WERI-Rb-1 (cell line): ENCODE data around the gene COL15A1.

Experiments used
- DNase-seq: peaks from one replicate; pipeline ENCODE4 v3.0.0-alpha.2; 2020
- H3K27ac ChIP-seq: fragments of 250-450 bp; sonication (Bioruptor Pico); 2 replicates; pipeline ENCODE4 v1.5.1; 2020; ENCODE audit warnings: mild to moderate bottlenecking, moderate library complexity
- H3K27me3 ChIP-seq: fragments of 250-450 bp; sonication (Bioruptor Pico); 2 replicates; pipeline ENCODE4 v1.5.1; 2021; ENCODE audit warnings: mild to moderate bottlenecking, low read depth, moderate library complexity; ENCODE audit not compliant: insufficient read depth, severe bottlenecking
- H3K36me3 ChIP-seq: fragments of 250-450 bp; sonication (Bioruptor Pico); 2 replicates; pipeline ENCODE4 v1.5.1; 2020; ENCODE audit warnings: mild to moderate bottlenecking, moderate library complexity
- H3K4me3 ChIP-seq: 2 replicates; pipeline ENCODE4 v1.5.1; 2011; ENCODE audit warnings: low read depth, mild to moderate bottlenecking, control low read depth, low read length
- H3K9me3 ChIP-seq: fragments of 250-450 bp; sonication (Bioruptor Pico); 2 replicates; pipeline ENCODE4 v1.5.1; 2021; ENCODE audit warnings: mild to moderate bottlenecking, moderate library complexity; ENCODE audit not compliant: severe bottlenecking
- CTCF ChIP-seq: IDR thresholded peaks from 2 replicates; pipeline ENCODE4 v1.5.1; 2011; ENCODE audit warnings: low read depth, mild to moderate bottlenecking, control low read depth, inconsistent platforms, low read length

Gene COL15A1

GRCh38 chr9:99107421-99107820, 163.7 kb downstream of the COL15A1 start:
- Histone ChIP-seq H3K4me3 (no peak overlapping the region), H3K36me3 (peaks cover 7% of the 10 kb centered on the region), H3K9me3 (no peaks in the 10 kb centered on the region), H3K27me3 (no peaks in the 10 kb centered on the region), H3K27ac (no peak overlapping the region)
- no peak for TF ChIP-seq CTCF
- no peak for DNase-seq

GRCh38 chr9:99108131-99108530, 164.4 kb downstream of the COL15A1 start:
- Histone ChIP-seq H3K9me3 (no peaks in the 10 kb centered on the region), H3K4me3 (no peak overlapping the region), H3K27ac (no peak overlapping the region), H3K27me3 (no peaks in the 10 kb centered on the region), H3K36me3 (peaks cover 7% of the 10 kb centered on the region)
- DNase-seq = no peak
- no peak for TF ChIP-seq CTCF

- H3K36me3 ChIP-seq = peaks cover 7% of the 10 kb centered on the region
- no peaks in the 10 kb centered on the region for H3K9me3 ChIP-seq
- no peak for DNase-seq
- H3K4me3 ChIP-seq = no peak overlapping the region
- no peak for TF ChIP-seq CTCF
- H3K27ac ChIP-seq = no peak overlapping the region
- no peaks in the 10 kb centered on the region for H3K27me3 ChIP-seq
These were observed 165.8 kb downstream of the COL15A1 start for GRCh38 chr9:99109522-99109921.

- no peak for TF ChIP-seq CTCF
- Histone ChIP-seq H3K4me3 (no peak overlapping the region), H3K27me3 (no peaks in the 10 kb centered on the region), H3K9me3 (no peaks in the 10 kb centered on the region), H3K36me3 (peaks cover 7% of the 10 kb centered on the region), H3K27ac (no peak overlapping the region)
- no peak for DNase-seq
These were observed 169.2 kb downstream of the COL15A1 start for GRCh38 chr9:99112750-99113413.

- Histone ChIP-seq H3K4me3 (no peak overlapping the region), H3K9me3 (no peaks in the 10 kb centered on the region), H3K27me3 (no peaks in the 10 kb centered on the region), H3K27ac (no peak overlapping the region), H3K36me3 (peaks cover 7% of the 10 kb centered on the region)
- DNase-seq = no peak
- no peak for TF ChIP-seq CTCF
These were observed 169.8 kb downstream of the COL15A1 start for GRCh38 chr9:99113414-99114048.
